NCI-H345 (cell line): ENCODE results near the gene CCL2.

Source experiments
- DNase-seq: peaks from one replicate; lab custom pipeline; 2025; lab: John Stamatoyannopoulos, UW

CCL2 gene

DNA sequence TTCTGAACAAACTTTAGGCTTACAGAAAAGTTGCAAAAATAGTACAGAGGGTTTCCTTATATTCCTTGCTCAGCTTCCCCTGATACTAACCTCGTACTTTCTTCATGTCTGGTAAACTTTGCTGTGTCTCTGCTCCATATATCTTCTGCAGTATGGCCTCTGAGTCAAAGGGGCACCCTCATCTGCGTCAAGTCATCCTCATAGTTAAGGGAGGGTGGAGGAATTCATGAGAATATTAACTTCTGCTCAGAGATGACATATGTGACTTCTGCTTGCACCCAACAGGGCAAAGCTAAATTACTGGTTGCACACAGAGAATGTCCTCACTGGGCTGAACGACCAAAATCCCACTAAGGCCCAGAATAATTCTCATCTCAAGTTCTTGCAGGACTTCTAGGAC is 10.6 kb downstream of the CCL2 start:
- DNase-seq: no peak

DNA sequence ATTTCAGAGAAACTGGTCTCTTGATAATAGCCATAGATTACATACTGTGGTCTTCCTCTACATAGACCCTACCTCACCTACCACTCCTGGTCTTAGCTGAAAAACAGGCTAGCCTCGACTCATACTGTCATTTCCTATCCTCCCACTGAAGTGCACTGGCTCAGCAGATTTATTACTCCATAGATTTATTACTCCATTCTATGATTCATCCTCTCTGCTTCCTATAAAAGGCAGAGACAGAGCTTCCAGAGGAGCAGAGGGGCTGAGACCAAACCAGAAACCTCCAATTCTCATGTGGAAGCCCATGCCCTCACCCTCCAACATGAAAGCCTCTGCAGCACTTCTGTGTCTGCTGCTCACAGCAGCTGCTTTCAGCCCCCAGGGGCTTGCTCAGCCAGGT is 14.9 kb downstream of the CCL2 start, which contains the start of gene CCL7:
Gene CCL7 (plus strand): TSS at position 253 of the 400 bp plus-strand sequence. CDS start 70 bp downstream, at position 323.
- DNase-seq: no peak

DNA sequence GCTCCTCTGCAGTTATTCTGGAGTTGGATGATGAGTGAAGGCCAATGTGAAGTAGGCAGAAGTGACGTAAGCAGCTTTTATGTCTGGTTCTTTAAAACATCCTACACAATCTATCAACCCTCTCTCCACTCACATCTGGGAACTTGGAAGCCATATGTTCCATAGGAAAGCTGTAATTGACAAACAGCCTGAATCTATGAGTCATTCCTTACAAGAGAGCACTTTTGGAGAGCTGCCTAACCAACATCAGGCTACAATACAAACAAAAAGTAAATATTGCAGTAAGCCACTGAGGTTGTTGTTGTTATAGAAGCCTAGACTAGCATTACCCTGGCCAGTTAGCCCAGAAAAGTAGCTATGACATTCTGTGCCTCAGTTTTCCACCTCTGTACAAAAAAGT is 20.8 kb downstream of the CCL2 start:
- peak; percentile 53 for DNase-seq

DNA sequence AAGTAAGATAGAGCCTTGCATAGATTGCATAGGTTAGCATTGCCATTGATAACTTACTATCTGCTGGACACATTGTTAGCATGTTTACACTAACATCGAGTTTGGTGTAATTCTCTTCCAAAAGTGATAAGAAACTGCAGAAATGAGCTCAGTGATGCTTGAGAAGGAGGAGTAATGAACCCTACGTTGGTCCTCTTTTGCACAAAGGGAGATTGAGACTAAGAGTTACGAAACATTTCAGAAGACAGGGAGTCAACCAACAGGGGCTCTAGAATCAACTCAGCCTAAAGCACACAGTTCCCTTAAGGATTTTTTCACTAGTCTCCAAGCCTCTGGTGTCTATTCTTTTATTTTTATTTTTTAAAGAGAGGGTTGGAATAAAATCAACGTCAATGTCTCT is 21.7 kb downstream of the CCL2 start:
- no peak for DNase-seq

DNA sequence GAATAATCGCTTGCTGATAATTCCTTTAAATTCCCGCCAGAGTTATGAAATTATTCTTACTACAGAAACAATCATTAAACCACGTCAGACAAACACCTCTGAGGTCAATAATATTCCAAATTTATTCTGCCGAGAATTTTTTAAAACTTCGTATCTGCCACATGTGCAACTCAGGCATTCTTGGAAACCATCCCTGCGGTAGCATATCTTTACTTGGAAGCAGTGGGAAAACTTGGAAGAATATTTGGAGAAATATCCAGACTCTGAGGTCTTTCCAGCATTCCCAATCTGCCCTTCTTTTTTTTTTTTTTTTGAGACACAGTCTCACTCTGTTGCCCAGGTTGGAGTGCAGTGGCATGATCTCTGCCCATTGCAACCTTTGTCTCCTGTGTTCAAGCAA is 28.5 kb downstream of the CCL2 start:
- no peak for DNase-seq

DNA sequence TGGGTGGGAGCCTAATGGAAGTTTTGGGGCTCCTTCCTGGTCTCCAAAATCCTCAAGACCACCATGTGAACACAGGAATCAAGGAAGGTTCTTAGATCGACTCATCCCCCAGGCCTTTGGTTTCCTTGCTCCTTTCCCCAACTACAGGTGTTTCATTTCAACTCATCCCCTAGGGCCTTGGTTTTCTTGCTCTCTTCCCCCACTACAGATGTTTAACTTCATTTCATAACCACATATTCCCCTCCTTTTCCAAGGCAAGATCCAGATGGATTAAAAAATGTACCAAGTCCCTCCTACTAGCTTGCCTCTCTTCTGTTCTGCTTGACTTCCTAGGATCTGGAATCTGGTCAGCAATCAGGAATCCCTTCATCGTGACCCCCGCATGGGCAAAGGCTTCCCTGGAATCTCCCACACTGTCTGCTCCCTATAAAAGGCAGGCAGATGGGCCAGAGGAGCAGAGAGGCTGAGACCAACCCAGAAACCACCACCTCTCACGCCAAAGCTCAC is 30.3 kb downstream of the CCL2 start, which contains the start of gene CCL11:
Gene CCL11 (plus strand): TSS at position 457 of the 507 bp plus-strand sequence. CDS start 67 bp downstream, outside the sequence.
- no peak for DNase-seq

DNA sequence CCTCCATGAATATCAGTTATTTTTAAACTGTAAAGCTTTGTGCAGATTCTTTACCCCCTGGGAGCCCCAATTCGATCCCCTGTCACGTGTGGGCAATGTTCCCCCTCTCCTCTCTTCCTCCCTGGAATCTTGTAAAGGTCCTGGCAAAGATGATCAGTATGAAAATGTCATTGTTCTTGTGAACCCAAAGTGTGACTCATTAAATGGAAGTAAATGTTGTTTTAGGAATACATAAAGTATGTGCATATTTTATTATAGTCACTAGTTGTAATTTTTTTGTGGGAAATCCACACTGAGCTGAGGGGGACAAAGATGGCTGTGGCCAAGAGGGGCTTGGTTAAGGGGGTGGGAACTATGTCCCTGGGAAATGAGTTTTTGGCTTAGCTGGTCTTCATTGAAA is 32.8 kb downstream of the CCL2 start:
- no peak for DNase-seq

DNA sequence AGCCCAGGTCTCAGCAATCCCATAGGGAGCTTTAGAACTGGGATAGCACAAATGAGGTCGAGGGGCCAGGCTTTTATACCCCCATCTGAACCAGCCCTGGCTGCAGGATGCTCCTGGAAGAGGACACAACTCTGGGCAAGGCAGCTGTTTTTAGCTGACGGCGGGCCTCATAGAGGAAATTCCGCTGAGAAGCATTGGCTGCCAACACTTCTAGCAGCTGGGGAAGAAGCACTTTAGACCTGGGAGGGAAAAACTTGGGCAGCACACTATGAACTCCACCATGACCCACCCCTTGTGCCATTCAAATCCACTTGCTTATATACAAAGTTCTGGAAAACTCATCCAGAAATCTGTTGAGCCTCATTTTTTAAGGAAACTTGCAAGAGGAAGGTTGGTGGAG is 35.5 kb downstream of the CCL2 start:
- DNase-seq: no peak

DNA sequence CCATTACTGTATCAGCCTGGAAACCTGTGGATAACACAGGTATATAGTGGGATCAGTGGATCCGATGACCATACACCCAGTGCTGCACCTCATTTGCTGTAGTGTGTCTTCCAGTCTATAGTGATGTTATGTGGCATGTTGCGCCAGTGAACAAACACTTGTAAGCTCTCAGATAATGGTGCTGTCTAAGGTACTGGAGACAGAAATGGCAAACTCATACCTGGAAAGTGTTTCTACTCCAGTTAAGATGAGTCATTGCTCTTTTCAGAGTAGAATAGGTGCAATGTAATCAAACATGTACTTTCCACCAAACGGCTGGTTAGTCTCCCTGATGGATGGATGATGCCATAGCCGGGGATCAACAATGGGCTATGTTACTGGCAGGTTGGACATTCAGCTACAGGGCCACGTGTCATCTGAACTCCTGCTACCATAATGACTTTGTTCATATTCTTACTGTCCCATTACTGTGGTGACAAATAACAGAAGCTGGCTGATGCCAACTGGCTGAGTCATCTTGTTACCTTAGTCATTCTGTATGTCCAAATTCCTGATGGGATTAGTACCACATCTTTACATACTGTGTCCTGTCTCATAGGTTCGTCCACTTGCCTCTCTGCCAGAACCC is 36.8 kb downstream of the CCL2 start:
- no peak for DNase-seq

DNA sequence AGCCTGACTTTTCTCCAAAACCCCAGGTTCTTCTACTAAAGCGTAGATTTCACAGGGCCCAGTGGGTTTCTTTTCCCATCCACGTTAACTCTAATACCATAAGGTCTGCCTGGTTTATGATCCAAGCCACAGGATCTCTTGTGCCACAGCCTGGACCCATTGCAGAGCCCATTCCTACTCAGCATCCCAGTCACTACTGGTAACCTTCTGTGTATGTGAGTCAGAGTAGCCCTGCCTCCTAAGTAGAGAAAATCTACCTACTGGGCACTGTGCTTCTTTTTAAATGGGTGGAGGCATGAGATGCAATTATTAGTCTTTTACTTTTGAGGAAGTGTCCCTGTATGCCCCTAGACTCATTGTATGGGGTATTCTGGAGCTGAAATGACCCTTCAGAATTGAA is 43.9 kb downstream of the CCL2 start:
- no peak for DNase-seq

DNA sequence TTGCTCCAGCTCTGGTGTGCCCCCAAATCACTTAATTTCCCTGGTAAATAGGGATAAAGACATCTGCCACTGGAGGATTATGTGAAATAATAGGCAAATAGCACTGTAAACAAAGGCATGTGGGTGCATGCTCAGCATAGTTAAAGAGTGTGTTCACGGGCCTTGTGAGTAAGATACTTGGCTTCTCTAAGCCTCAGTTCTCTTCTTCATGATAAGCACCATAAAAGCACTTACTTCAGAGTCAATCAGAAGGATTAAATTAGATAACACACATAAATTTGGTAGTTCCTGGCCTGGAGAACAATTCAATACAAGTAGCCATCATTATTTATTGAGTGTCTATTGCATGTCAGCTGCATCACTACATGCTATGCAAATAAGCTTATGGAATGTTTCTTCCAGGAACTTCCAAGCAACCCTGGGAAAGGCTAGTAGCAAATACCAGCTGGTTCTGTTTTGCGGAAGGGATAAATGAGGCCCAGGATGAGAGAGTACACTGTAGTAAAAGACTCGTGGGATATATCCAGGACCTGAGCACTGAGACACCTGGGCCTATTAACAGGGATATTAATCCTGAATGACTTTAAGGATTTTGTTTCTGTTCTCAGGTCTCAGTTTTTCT is 45.0 kb downstream of the CCL2 start:
- DNase-seq: no peak

DNA sequence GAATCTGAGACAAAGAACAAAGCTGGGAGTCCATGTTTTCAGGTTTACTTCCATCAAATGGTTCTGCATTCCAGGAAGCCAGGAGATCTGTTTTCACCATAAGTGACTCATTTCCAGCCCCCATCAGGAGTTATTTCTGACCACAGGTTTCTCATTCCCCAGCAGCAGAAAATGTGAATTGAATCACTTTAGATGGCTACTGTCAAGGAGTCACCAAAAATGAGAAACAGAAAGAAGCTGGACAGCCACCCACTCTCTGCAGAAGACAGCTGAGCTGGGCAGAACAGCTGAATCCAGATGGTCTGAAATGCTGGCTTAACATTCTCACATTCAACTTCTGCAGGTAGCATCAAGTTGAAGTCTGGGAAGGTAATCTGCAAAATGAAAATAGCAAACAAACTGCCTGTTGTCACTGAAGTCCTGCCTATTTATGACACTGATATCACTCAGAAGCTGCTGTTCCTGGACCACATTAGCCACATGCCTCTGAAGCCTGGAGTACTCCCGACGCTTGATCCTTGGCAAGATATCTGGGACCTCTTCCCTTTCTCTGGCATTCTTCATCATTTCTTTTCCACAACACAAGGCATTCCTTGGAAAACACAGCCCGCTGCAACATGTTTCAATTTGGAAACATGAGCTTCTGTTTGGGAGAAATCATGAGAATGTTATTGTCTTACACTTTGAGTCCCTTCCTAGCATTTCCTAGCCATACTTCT is 45.7 kb downstream of the CCL2 start:
- DNase-seq: no peak

DNA sequence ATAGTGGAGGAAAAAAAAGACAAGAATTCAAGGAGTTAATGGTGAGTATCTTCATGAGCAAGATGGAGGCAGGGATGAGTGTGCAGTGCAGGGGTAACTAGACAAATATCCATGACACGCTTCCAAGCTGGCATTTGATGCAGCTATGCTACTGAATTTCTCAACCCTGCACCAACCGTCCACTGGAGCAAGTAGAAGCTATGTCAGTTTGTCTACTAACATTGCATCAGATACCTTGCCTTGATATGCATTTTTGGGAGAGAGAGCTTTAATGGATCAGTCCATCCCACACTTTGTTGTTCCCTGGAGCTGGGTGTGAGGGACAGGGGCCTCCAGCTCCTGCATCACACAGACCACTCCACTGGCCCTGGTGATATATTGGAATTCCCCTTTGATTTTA is 46.9 kb downstream of the CCL2 start:
- DNase-seq: no peak

DNA sequence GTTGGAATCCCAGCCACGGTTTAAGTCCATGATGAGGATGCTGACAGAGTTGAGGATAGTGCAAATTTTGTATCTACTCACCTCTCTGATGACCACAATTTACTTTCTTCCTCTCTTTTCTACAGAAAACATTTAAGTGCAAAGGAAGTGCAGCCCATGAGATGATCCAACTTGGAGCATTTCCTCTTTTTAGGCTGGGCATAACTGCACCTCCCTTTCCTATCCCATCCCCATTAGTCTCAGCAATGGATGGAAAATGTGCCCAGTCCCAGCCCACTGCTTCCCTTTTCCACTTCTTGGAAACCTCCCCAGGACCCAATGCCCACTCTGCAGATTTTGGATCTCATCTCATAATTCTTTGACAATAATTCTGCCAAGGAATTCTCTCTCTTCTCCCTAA is 47.6 kb downstream of the CCL2 start:
- no peak for DNase-seq

DNA sequence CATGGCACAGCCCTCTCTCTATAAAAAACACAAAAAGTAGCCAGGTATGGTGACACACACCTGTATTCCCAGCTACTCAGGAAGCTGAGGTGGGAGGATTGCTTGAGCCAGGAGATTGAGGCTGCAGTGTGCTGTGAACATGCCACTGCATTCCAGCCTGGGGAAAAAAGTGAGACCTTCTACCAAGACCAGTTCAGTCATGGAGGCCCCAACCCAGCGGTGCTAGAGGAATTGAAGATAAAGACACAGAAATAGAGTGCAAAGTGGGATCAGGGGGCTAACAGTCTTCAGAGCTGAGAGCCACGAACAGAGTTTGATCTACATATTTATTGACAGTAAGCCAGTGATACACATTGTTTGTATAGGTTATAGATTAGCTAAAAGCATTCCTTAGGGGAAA is 48.5 kb downstream of the CCL2 start:
- DNase-seq: no peak

DNA sequence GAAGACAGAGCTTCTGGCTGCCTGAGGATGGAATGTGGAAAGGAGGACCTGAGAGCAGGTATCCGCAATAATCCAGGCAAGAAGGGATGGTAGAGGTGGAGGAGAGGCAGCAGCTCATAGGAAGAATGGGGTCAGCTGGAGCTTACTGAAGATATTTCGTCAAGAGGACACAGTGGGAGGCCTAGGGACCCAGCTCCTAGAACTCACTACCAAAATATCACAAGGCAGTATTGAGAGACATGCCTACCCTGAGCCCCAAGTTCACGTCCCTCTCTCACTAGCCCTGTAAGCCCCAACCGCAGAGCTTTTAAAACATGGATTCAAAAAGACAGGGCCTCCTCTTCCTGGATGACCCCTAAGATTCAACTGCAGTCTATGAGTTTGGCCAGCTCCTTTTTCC is 50.0 kb downstream of the CCL2 start:
- no peak for DNase-seq

DNA sequence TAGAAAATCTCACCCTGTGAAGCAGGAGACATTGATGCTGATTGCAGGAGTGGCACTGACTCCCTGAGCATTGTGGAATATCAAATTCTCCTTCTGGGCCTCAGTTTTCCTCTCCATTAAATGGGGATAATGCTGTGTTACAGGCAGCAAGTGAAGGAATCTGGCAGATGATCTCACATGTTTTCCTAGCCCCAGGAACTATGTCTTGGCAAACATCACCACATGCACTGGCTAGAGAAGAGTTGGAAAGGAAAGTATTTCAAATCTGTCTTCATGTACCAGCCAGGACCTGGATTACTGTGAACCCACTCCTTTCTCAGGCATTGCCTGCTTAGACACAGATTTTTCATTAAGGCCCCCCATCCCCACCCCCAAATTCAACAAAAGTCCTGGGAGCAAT is 50.5 kb downstream of the CCL2 start:
- DNase-seq: no peak

DNA sequence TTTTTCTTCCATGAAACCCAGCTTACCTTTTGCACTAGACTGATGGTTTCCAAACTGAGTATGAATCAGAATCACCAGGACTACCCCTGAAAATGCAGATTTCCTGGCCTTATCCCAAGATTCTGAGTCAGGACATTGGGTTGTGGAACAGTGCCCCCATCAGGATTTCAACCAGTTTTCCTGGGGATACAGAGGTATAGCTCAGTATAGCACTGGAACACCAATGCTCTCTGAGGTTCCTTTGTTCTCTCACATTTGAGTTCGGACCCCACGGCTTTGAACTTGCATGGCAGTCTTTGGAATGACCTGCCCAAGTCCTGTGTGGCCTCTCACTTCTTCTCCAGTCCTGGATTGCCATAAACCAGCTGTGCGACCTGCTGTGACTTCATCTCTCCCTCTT is 51.4 kb downstream of the CCL2 start:
- no peak for DNase-seq
